PC-3 (cell line): ENCODE measurements around the gene DNLZ. TPM values are rescaled to one million over a fixed set of nuclear protein-coding genes. Genes with fewer than 3 reads are reported as not detected.

Experiments
- ATAC-seq: fragments of 200-7000 bp; cut with Tn5 transposase; 2 replicates; pipeline ENCODE4 v1.9.1; 2020; ENCODE audit warnings: mild to moderate bottlenecking, moderate library complexity
- BruUV-seq: library from RNA; stranded (reverse); fragments of 400-500 nt; replicated peaks from 2 replicates; lab custom pipeline; 2021; lab: Mats Ljungman, UMichigan
- CTCF ChIA-PET: fragments of 300-600 bp; sonication (Branson Sonifier 250); formaldehyde crosslinking; loops from one replicate; lab custom pipeline; 2022; ENCODE audit warnings: antibody characterized with exemption; lab: Charles Lee
- POLR2A ChIA-PET: fragments of 300-600 bp; sonication (Branson Sonifier 250); formaldehyde crosslinking; loops from one replicate; lab custom pipeline; 2022; ENCODE audit warnings: antibody characterized with exemption; ENCODE audit not compliant: unreplicated experiment; lab: Charles Lee
- DNase-seq: peaks from one replicate; pipeline ENCODE4 v3.0.0-alpha.2; 2015
- H2AFZ ChIP-seq: fragments of 300-600 bp; sonication (generic); 2 replicates; pipeline ENCODE4 v1.6.0; 2016; ENCODE audit warnings: antibody characterized with exemption, low read length
- H3F3A ChIP-seq: fragments of 300-600 bp; sonication (generic); one replicate; pipeline ENCODE4 v1.6.0; 2017; ENCODE audit warnings: antibody characterized with exemption, low read length, control low read depth, mild to moderate bottlenecking; ENCODE audit not compliant: unreplicated experiment
- H3K27ac ChIP-seq: fragments of 300-600 bp; sonication (generic); 2 replicates; pipeline ENCODE4 v1.5.1; 2016; ENCODE audit warnings: mild to moderate bottlenecking, low read length
- H3K27me3 ChIP-seq: fragments of 300-600 bp; sonication (generic); 2 replicates; pipeline ENCODE4 v1.6.1; 2016; ENCODE audit warnings: low read length, mixed read lengths
- H3K36me3 ChIP-seq: fragments of 300-600 bp; sonication (generic); 2 replicates; pipeline ENCODE4 v1.6.1; 2016; ENCODE audit warnings: low read depth, mixed run types, low read length, mixed read lengths
- H3K4me1 ChIP-seq: fragments of 300-600 bp; sonication (generic); 2 replicates; pipeline ENCODE4 v1.5.1; 2016; ENCODE audit warnings: low read length; ENCODE audit not compliant: insufficient read depth
- H3K4me2 ChIP-seq: fragments of 300-600 bp; sonication (generic); 2 replicates; pipeline ENCODE4 v1.6.0; 2016; ENCODE audit warnings: low read length
- H3K4me3 ChIP-seq: fragments of 300-600 bp; sonication (generic); 2 replicates; pipeline ENCODE4 v1.5.1; 2016; ENCODE audit warnings: mild to moderate bottlenecking, low read length, mixed read lengths
- H3K79me2 ChIP-seq: fragments of 300-600 bp; sonication (generic); 2 replicates; pipeline ENCODE4 v1.6.1; 2017; ENCODE audit warnings: low read length, mixed read lengths
- H3K9ac ChIP-seq: fragments of 300-600 bp; sonication (generic); 2 replicates; pipeline ENCODE4 v1.6.0; 2016; ENCODE audit warnings: mild to moderate bottlenecking, low read length
- H3K9me2 ChIP-seq: fragments of 300-600 bp; sonication (generic); replicated peaks from 2 replicates; pipeline ENCODE4 v1.6.1; 2016; ENCODE audit warnings: mixed run types, low read length, mixed read lengths
- H3K9me3 ChIP-seq: fragments of 300-600 bp; sonication (generic); 2 replicates; pipeline ENCODE4 v1.6.1; 2016; ENCODE audit warnings: low read length, mixed read lengths
- H4K20me1 ChIP-seq: fragments of 300-600 bp; sonication (generic); 2 replicates; pipeline ENCODE4 v1.6.1; 2016; ENCODE audit warnings: low read length, mixed read lengths
- EZH2 ChIP-seq: fragments of 300-600 bp; sonication (generic); IDR thresholded peaks from one replicate; pipeline ENCODE4 v1.6.1; 2017; ENCODE audit warnings: antibody characterized with exemption, mild to moderate bottlenecking, low read length; ENCODE audit not compliant: unreplicated experiment
- EZH2phosphoT487 ChIP-seq: fragments of 300-600 bp; sonication (generic); IDR thresholded peaks from 2 replicates; pipeline ENCODE4 v1.6.1; 2018; ENCODE audit warnings: mild to moderate bottlenecking, antibody characterized with exemption, low read length, borderline replicate concordance
- intact Hi-C: fragments of 100-400 bp; cut with micrococcal nuclease; formaldehyde crosslinking; loops from 2 replicates; pipeline ENCODE4 v1.9.0; 2023
- total RNA-seq: library from RNA; depleted of rRNA; stranded (reverse); fragments of >200 nt; gene quantifications from 2 replicates; pipeline ENCODE4 v1.2.3, GENCODE V29; 2014
- TF ChIP-seq, protein P1 (sequence below): fragments of 300-600 bp; sonication (generic); conservative IDR thresholded peaks from 2 replicates; pipeline ENCODE4 v1.5.1; 2017; ENCODE audit warnings: antibody characterized with exemption, low read depth, mild to moderate bottlenecking, low read length

The DNLZ gene
- total RNA-seq, 1 experiment from 2014 or later = 51.4 TPM

- Histone ChIP-seq H3K4me3 (no peak overlapping the region), H3K4me1 (no peaks in the 10 kb centered on the region), H3K79me2 (no peaks in the 10 kb centered on the region), H3K27ac (no peak overlapping the region), H3K27me3 (no peaks in the 10 kb centered on the region), H3K9me2 (no peaks in the 10 kb centered on the region), H4K20me1 (no peaks in the 10 kb centered on the region), H3K36me3 (no peaks in the 10 kb centered on the region), H3K9me3 (no peaks in the 10 kb centered on the region), H3K4me2 (no peak overlapping the region), H3K9ac (no peak overlapping the region), H3F3A (no peaks in the 10 kb centered on the region), H2AFZ (no peak overlapping the region)
- intact Hi-C loops = no loop called here
- ChIA-PET CTCF (no interaction called here), POLR2A (interaction anchor here (0.5 kb wide), 1 partner anchor 104 kb away, joined by 3 read pairs; no protein-coding TSS in a partner anchor)
- ATAC-seq = no peak
- BruUV-seq = no TSS peak
- TF ChIP-seq, protein P1, sequence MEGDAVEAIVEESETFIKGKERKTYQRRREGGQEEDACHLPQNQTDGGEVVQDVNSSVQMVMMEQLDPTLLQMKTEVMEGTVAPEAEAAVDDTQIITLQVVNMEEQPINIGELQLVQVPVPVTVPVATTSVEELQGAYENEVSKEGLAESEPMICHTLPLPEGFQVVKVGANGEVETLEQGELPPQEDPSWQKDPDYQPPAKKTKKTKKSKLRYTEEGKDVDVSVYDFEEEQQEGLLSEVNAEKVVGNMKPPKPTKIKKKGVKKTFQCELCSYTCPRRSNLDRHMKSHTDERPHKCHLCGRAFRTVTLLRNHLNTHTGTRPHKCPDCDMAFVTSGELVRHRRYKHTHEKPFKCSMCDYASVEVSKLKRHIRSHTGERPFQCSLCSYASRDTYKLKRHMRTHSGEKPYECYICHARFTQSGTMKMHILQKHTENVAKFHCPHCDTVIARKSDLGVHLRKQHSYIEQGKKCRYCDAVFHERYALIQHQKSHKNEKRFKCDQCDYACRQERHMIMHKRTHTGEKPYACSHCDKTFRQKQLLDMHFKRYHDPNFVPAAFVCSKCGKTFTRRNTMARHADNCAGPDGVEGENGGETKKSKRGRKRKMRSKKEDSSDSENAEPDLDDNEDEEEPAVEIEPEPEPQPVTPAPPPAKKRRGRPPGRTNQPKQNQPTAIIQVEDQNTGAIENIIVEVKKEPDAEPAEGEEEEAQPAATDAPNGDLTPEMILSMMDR = no peak
- TF ChIP-seq EZH2phosphoT487 = no peak
- TF ChIP-seq EZH2 = no peak
- no peak for DNase-seq
These were observed 15.9 kb upstream of the DNLZ start for GRCh38 chr9:136379401-136379800.

DNA sequence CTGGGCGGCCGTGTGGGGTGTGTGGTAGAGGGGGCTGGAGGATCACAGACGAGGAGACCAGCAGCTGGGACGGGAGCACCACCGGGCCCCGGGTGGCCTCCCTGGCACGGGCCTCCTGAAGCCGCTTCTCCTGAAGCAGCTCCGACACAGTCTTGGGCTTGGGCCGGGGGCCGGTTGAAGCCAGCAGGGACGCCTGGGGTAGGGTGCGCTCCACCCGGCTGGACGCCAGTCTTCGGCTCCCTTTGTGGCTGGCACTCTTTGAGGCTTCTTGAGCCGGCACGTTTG is 15.4 kb upstream of the DNLZ start:
- BruUV-seq = no TSS peak
- no peaks in the 10 kb centered on the region for H3K36me3 ChIP-seq
- H3K9me3 ChIP-seq = no peaks in the 10 kb centered on the region
- POLR2A ChIA-PET = no interaction called here
- no peak overlapping the region for H2AFZ ChIP-seq
- no peaks in the 10 kb centered on the region for H3F3A ChIP-seq
- ATAC-seq = no peak
- CTCF ChIA-PET = no interaction called here
- H4K20me1 ChIP-seq = no peaks in the 10 kb centered on the region
- intact Hi-C loops = no loop called here
- H3K4me3 ChIP-seq = no peak overlapping the region
- TF ChIP-seq EZH2phosphoT487 = no peak
- H3K4me1 ChIP-seq = no peaks in the 10 kb centered on the region
- no peak overlapping the region for H3K27ac ChIP-seq
- H3K9me2 ChIP-seq = no peaks in the 10 kb centered on the region
- DNase-seq = no peak
- H3K9ac ChIP-seq = no peak overlapping the region
- H3K27me3 ChIP-seq = no peaks in the 10 kb centered on the region
- no peaks in the 10 kb centered on the region for H3K79me2 ChIP-seq
- H3K4me2 ChIP-seq = no peak overlapping the region

DNA sequence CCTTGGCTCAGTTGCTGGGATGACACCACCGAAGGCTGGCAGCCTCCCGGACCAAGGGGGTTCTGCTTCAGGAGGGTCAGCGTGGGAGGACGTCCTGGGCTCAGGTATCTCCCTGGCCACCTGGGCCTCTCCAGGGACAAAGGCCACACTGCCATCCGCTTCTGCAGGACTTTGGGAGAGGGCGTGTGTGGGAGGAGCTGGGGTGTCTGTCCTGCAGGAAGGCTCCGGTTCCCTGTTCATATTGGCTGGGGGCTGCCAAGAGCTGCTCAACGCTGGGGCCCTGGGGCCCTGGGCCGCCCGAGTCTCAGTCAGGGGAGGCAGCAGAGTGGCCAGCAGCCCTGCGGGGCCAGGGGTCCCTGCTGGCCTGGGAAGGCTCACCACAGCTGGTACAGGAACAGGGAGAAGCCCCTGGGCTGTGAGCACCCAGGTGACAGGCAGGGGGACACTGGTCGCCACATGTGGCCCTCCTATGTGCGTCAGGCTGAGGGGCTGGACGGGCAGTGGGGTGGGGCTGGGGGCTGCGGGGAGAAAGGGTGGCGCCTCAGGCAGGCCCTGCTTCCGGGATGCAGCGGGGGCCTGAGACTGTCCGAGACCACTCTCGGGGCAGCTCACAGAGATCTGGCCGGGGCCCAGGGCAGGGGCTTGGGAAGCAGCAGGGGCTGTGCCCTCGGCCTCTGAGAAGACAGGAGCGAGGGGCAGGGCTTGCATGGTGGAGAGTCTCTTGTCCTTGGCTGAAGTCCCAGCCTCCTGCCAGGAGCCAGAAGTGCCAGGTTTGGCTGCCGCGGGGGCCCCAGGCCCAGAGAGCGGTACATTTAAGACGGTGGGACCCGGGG is 14.8 kb upstream of the DNLZ start:
- CTCF ChIA-PET = no interaction called here
- Histone ChIP-seq H3K9me3 (no peaks in the 10 kb centered on the region), H4K20me1 (no peaks in the 10 kb centered on the region), H3K79me2 (no peaks in the 10 kb centered on the region), H3K9me2 (no peaks in the 10 kb centered on the region), H3K9ac (no peak overlapping the region), H2AFZ (no peak overlapping the region), H3K4me2 (no peak overlapping the region), H3K4me3 (no peak overlapping the region), H3K4me1 (no peaks in the 10 kb centered on the region), H3K36me3 (no peaks in the 10 kb centered on the region), H3K27ac (no peak overlapping the region), H3K27me3 (no peaks in the 10 kb centered on the region), H3F3A (no peaks in the 10 kb centered on the region)
- intact Hi-C loops = no loop called here
- ATAC-seq (no peak), DNase-seq (no peak)
- TF ChIP-seq, protein P1 = no peak
- TF ChIP-seq EZH2phosphoT487 (no peak), EZH2 (no peak)
- POLR2A ChIA-PET = no interaction called here
- no TSS peak for BruUV-seq
